Astrocyte of the cerebellum (primary cell): ENCODE data around the gene ZNF248.

ENCODE experiments used
- DNase-seq: peaks from one replicate; pipeline ENCODE4 v3.0.0-alpha.2; 2011; ENCODE audit warnings: low read depth
- H3K4me3 ChIP-seq: 2 replicates; pipeline ENCODE4 v1.5.1; 2011; ENCODE audit warnings: mild to moderate bottlenecking, low read depth, low read length, moderate library complexity
- CTCF ChIP-seq: IDR thresholded peaks from 2 replicates; pipeline ENCODE4 v1.5.1; 2012; ENCODE audit warnings: low read length, low read depth, moderate library complexity, mild to moderate bottlenecking; ENCODE audit errors: missing control alignments
- in situ Hi-C: cut with HindIII; loops from 2 replicates; pipeline ENCODE4 v1.10.0; 2017; ENCODE audit warnings: low sequenced_read_pairs

The ZNF248 gene

GRCh38 chr10:37780536-37780935 lies 76.9 kb downstream of the ZNF248 start:
- no peak for TF ChIP-seq CTCF
- no peak overlapping the region for H3K4me3 ChIP-seq
- DNase-seq: no peak
- in situ Hi-C loops: no loop called here

- H3K4me3 ChIP-seq: no peak overlapping the region
- DNase-seq: no peak
- in situ Hi-C loops: no loop called here
- TF ChIP-seq CTCF: no peak
Measured at GRCh38 chr10:37777056-37777455, 80.4 kb downstream of the ZNF248 start.

GRCh38 chr10:37775612-37776011 lies 81.8 kb downstream of the ZNF248 start:
- in situ Hi-C loops: no loop called here
- TF ChIP-seq CTCF: no peak
- H3K4me3 ChIP-seq: no peak overlapping the region
- no peak for DNase-seq

- no peak for DNase-seq
- no peak for TF ChIP-seq CTCF
- in situ Hi-C loops: no loop called here
- no peak overlapping the region for H3K4me3 ChIP-seq
Measured at GRCh38 chr10:37774351-37774750, 83.1 kb downstream of the ZNF248 start.

GRCh38 chr10:37765216-37765615 lies 92.2 kb downstream of the ZNF248 start:
- in situ Hi-C loops: no loop called here
- no peak overlapping the region for H3K4me3 ChIP-seq
- no peak for TF ChIP-seq CTCF
- DNase-seq: no peak

GRCh38 chr10:37763132-37763531 lies 94.3 kb downstream of the ZNF248 start:
- TF ChIP-seq CTCF: no peak
- in situ Hi-C loops: no loop called here
- no peak for DNase-seq

GRCh38 chr10:37762287-37762686 lies 95.1 kb downstream of the ZNF248 start:
- H3K4me3 ChIP-seq: no peak overlapping the region
- TF ChIP-seq CTCF: no peak
- in situ Hi-C loops: no loop called here
- no peak for DNase-seq

More at GRCh38 chr10:37763132-37763531, 94.3 kb downstream of the ZNF248 start:
- H3K4me3 ChIP-seq: no peak overlapping the region
